Peyer's patch (tissue), 4 donors: ENCODE measurements around the gene ARL5C.

Experiments used
- POLR2A ChIP-seq, 2 donors: fragments of 450-650 bp; IDR thresholded peaks; one replicate each; pipeline ENCODE4 v1.5.1; 2017; ENCODE audit warnings: antibody characterized with exemption in 2 of 2, mild to moderate bottlenecking in 2 of 2, moderate library complexity in 2 of 2
- TF ChIP-seq, protein P1 (sequence below), 6 experiments: fragments of 450-650 bp in 4 of 6; fragments of 200-600 bp in 2 of 6; sonication (generic) in 1 of 6; IDR thresholded peaks; one replicate each; pipeline ENCODE4 v1.5.1; 2017 to 2019; ENCODE audit warnings: antibody characterized with exemption in 6 of 6, mild to moderate bottlenecking in 3 of 6, moderate library complexity in 1 of 6

DNA sequence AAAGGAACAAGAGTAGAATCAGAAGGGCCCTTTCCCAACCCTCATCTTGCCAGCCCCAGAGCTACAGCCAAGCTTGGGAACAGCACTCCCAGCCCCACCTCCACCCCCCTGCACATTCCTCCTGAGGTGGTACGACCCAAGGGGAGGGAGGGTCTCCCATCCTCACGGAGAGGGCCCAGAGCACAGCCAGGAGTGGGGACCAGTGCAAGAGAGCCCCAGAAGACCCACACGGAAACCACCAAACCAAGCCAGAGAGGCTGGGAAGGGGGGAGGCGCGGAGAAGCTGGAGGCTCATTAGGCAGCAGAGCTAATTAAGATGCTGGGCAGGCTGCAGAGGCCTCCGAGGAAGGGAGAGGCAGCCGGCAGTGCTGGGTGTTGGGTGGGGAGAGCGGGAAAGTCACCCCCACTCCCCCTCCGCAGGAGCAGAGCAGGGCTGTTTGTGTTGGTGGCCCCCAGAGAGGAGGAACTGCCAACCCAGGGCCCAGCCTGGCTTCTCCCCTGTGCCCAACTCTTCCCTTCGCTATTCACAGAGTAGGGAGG is 29.1 kb upstream of the ARL5C start:
- no peak for TF ChIP-seq POLR2A (IDR thresholded peaks at IDR 0.05)
- TF ChIP-seq, protein P1, sequence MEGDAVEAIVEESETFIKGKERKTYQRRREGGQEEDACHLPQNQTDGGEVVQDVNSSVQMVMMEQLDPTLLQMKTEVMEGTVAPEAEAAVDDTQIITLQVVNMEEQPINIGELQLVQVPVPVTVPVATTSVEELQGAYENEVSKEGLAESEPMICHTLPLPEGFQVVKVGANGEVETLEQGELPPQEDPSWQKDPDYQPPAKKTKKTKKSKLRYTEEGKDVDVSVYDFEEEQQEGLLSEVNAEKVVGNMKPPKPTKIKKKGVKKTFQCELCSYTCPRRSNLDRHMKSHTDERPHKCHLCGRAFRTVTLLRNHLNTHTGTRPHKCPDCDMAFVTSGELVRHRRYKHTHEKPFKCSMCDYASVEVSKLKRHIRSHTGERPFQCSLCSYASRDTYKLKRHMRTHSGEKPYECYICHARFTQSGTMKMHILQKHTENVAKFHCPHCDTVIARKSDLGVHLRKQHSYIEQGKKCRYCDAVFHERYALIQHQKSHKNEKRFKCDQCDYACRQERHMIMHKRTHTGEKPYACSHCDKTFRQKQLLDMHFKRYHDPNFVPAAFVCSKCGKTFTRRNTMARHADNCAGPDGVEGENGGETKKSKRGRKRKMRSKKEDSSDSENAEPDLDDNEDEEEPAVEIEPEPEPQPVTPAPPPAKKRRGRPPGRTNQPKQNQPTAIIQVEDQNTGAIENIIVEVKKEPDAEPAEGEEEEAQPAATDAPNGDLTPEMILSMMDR (IDR thresholded peaks at IDR 0.05), result no peak
